ENCODE data around the gene SNRK. TPM values are rescaled to one million over a fixed set of nuclear protein-coding genes. Genes with fewer than 3 reads are reported as not detected.

The SNRK gene
- total and polyA plus RNA-seq, 2 donors (not counting 3 experiments of a cell fraction or from before 2014, with no cell fraction given), result 43.3 to 99.9 TPM

DNA sequence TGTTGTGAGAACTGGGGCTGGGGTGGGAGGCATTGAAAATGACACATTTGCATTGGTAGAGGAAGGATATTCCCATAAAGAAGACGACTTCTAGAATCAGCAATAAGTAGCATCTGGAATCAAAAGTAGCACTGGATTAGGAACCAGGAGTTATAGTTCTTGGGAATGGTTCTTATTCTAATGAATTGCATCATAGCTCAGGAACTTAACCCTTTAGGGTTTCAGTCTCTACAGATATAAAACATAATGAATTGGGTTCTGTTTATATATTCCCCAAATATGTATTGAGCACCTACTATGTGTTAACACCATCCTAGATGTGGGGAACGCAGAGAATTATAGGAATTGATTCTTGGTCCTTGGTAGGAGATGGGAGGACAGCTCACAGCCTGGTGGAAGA lies 16.3 kb upstream of the SNRK start:
- no peaks in the 10 kb centered on the region for H3K36me3 ChIP-seq (ENCODE audit: control insufficient read depth in 2 of 2, extremely low read depth in 1 of 2, insufficient read depth in 2 of 2, low read length in 2 of 2)
- DNase-seq (ENCODE audit: low read depth, low spot score) (no peak), FAIRE-seq (no peak)
- H3K4me3 ChIP-seq (replicated peaks in 1 of 3; ENCODE audit: insufficient read depth in 1 of 3, low read depth in 1 of 3, low read length in 3 of 3), result no peak overlapping the region
- CTCF ChIA-PET, result interaction anchor here (1.0 to 1.3 kb wide), 2 partner anchors 10 to 308 kb away, joined by 3 to 4 read pairs; no protein-coding TSS in a partner anchor
- no peaks in the 10 kb centered on the region for H3K9me3 ChIP-seq (replicated peaks; ENCODE audit: control insufficient read depth, insufficient read depth, low read length)
- BruUV-seq (replicated peaks), result no TSS peak
- no peaks in the 10 kb centered on the region for H4K20me1 ChIP-seq (replicated peaks; ENCODE audit: control insufficient read depth, extremely low read depth, insufficient read depth, low read length)
- H3K9ac ChIP-seq (replicated peaks; ENCODE audit: extremely low read depth, insufficient read depth, low read length), result no peak overlapping the region
- H3K4me2 ChIP-seq (ENCODE audit: insufficient read depth, low read length), result no peak overlapping the region
- H3K79me2 ChIP-seq (ENCODE audit: control insufficient read depth, insufficient read depth, low read length), result no peaks in the 10 kb centered on the region
- TF ChIP-seq JUN (IDR thresholded peaks at IDR 0.05; ENCODE audit: borderline replicate concordance, insufficient read depth, insufficient read length, low read depth), result no peak
- TF ChIP-seq POLR2A (IDR thresholded peaks at IDR 0.05; ENCODE audit: low read depth, low read length), result no peak
- no peak for TF ChIP-seq EZH2 (IDR thresholded peaks at IDR 0.05; ENCODE audit: borderline replicate concordance, low read depth, low read length, severe bottlenecking)
- TF ChIP-seq MYC (IDR thresholded peaks at IDR 0.05; ENCODE audit: low read depth, low read length), result no peak
- no peak for TF ChIP-seq CTCF (IDR thresholded peaks at IDR 0.05; ENCODE audit: extremely low read depth in 1 of 2, insufficient read depth in 1 of 2, low read depth in 1 of 2, low read length in 2 of 2)
- TF ChIP-seq FOS (IDR thresholded peaks at IDR 0.05; ENCODE audit: borderline replicate concordance, insufficient read depth, low read length), result no peak
- no peak for TF ChIP-seq POLR2AphosphoS5 (IDR thresholded peaks at IDR 0.05; ENCODE audit: insufficient read depth, low read depth, low read length)
- TF ChIP-seq GATA2 (IDR thresholded peaks at IDR 0.05; ENCODE audit: insufficient read depth, insufficient read length, low read depth, low read length), result no peak
- TF ChIP-seq MAX (IDR thresholded peaks at IDR 0.05; ENCODE audit: insufficient read depth, insufficient read length), result no peak
- H3K4me1 ChIP-seq (ENCODE audit: control insufficient read depth, extremely low read depth, insufficient read depth, low read length), result no peaks in the 10 kb centered on the region
- H2AFZ ChIP-seq (ENCODE audit: low read depth, low read length), result no peak overlapping the region
- no peak overlapping the region for H3K27ac ChIP-seq (ENCODE audit: insufficient read depth, low read depth, low read length)
- POLR2A ChIA-PET, result no interaction called here
- H3K9me1 ChIP-seq (replicated peaks; ENCODE audit: control insufficient read depth, extremely low read depth, insufficient read depth, low read length), result no peaks in the 10 kb centered on the region
- intact Hi-C loops (cut with micrococcal nuclease), result no loop called here
- dilution Hi-C loops (cut with MboI; ENCODE audit: extremely low pct_ligation_motif_present, low sequenced_read_pairs), result no loop called here
- no peaks in the 10 kb centered on the region for H3K27me3 ChIP-seq (ENCODE audit: control insufficient read depth in 2 of 2, insufficient read depth in 2 of 2, low read length in 2 of 2)

Measured in endothelial cell of umbilical vein (primary cell).